RPMI8226 (cell line): ENCODE measurements around the gene FERMT2.

Experiments used
- DNase-seq: peaks from one replicate; pipeline ENCODE4 v3.0.0-alpha.2; 2015

The FERMT2 gene, protein sequence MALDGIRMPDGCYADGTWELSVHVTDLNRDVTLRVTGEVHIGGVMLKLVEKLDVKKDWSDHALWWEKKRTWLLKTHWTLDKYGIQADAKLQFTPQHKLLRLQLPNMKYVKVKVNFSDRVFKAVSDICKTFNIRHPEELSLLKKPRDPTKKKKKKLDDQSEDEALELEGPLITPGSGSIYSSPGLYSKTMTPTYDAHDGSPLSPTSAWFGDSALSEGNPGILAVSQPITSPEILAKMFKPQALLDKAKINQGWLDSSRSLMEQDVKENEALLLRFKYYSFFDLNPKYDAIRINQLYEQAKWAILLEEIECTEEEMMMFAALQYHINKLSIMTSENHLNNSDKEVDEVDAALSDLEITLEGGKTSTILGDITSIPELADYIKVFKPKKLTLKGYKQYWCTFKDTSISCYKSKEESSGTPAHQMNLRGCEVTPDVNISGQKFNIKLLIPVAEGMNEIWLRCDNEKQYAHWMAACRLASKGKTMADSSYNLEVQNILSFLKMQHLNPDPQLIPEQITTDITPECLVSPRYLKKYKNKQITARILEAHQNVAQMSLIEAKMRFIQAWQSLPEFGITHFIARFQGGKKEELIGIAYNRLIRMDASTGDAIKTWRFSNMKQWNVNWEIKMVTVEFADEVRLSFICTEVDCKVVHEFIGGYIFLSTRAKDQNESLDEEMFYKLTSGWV

DNA sequence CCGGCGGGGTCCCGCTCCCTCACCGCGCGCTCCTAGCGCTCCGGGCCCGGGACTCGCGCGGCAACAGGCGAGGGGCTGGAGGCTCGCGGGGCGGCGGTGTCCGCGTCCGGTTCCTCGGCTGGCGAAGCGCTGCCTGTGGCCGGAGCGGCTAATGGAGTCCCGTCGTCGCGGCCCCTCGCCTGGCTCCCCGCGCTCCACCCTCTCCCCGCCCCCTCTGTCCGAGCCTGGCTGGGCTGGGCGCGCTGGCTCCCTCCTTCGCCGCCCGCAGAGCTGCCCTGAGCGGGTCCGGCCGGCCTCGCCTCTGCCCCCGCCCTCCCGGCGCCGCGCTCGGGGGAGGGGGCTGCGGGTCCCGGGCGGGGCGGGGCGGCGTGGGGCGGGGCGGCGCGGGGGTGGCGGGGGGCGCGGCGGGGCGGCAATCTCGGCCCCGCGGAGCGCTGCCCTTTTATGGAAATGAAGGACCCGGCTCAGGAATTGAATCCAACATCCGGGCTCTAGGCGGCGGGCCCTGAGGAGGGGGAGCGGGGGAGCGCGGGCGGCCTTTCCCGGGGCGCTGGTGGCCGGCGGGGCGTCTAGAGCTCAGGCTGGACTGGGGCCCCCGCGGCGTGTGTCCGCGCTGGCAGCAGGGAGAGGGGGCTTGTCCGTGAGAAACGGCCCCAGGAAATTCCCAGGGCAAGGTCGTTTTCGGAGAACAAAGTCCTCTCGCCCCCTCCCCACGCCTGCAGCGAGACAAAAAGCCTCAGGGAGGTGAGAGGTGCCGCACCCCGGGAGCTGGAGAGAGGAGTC lies at the start of gene FERMT2:
Gene FERMT2, minus strand, starts transcription at position 153 of the 783 bp plus-strand sequence. CDS start 482 bp downstream, outside the sequence.
- DNase-seq: no peak

DNA sequence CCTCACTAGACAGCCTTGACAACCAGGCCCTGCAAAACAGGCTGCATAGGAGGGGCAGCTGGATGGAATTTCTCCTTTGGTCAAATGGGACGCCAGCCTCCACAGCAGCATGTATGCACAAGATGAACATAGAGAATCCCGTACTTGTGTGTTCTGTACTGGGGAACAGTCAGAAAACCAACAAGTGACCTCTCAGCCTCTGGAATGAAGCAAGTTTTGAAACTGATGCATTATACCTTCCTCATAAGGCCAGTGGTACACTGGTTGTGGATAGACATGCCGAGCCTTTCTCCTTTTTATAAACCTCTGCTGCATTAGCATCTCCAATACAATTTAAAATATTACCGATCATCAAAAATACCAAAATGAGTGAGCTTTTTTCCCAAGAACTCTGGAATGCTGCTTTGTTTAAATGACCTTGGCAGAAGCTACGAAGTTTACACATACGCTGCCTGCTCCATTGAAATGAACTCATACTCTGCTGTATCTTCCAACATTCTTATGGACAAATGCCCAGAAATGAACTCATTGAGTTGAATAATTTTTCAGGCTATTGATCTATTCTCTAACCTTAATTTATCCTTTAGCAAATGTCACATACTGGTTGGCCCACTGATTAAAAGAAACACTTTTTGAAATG lies 47.6 kb upstream of the FERMT2 start:
- DNase-seq: no peak

DNA sequence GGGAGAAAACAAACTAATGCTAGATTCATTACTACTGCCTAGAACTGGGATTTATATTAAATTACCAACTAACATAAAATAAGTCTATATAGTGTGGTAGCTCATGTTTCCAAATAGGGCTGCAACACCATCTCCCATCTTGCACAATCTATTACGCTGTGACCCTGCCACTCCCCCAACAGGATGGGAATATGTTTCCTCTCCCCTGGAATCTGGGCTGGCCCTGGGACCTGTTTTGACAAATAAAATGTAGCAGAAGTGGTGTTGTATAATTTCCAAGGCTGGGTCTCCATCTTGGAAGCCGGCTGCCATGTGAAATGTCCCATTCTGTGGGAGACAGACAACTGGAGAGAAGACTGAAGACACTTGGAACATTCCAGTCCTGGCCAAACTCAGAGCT lies 45.6 kb upstream of the FERMT2 start:
- no peak for DNase-seq

DNA sequence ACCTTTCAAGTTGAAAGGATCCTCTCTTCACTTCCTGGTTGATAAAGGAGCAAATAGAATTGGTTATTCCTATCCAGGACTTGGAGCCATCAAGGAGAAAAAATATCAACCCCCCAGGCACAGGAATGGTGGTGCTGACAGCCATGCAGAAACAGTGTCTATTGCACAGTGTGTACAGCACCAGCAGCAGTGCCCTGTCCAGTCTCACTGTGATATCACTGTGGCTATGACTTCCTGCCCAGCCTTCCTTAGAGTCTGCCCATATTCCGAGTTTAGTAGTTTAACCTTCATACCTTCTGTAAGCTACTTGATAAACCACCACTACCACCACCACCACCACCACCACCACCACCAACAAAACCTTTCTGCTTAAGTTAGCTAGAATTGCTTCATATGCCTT lies 45.1 kb upstream of the FERMT2 start:
- no peak for DNase-seq

DNA sequence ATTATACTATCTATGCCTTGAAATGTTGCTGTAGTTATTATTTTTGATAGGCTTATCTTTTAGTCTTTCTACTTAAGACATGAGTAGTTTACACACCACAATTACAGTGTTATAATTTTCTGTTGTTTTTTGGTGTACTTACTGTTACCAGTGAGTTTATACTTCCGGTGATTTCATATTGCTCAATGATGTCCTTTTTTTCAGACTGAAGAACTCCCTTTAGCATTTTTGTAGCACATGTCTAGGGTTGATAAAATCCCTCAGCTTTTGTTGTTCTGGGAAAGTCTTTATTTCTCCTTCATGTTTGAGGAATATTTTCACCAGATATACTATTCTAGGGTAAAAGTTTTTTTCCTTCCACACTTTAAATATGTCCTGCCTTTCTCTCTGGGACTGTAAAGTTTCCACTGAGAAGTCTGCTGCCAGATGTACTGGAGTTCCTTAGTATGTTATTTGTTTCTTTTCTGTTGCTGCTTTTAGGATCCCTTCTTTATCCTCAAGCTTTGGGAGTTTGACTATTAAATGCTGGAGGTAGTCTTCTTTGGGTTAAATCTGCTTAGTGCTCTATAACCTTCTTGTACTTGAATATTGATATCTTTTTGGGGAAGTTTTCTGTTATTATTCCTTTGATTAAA lies 41.5 kb upstream of the FERMT2 start:
- no peak for DNase-seq

DNA sequence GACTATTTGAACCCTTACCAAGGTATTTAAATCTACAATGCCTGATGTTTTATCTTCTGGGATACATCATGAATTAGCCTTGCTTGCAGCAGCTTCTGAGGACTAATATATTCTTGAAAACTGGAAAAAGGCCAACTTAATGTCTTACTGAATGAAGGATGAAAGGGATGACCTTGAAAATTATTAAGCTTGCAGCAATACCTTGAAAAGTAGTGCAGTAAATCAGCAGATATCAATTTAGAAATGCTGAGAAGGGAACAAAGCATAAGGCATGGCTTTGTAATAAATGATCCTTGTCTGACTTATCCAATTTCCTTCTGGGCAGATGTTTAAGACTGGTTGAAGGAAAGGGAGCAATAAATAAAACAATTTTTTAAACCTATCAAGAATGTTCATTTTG lies 37.3 kb upstream of the FERMT2 start:
- DNase-seq: no peak

DNA sequence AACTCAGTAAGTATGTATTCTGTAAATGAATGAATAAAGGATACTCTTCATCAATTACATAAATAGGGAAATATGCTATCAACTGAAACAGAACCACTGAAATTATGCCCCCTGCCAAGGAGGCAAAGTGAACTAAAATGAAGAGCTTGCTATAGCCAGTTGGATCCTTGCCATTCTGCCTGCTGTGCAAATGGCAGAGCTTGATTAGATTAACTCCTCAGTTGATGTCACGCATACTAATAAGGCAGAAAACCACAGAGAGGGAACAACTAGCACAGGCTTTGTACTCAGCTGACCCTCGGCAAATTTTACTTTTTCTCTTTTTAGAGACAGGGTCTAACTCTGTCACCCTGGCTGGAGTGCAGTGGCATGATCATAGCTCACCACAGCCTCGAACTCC lies 36.7 kb upstream of the FERMT2 start:
- no peak for DNase-seq

DNA sequence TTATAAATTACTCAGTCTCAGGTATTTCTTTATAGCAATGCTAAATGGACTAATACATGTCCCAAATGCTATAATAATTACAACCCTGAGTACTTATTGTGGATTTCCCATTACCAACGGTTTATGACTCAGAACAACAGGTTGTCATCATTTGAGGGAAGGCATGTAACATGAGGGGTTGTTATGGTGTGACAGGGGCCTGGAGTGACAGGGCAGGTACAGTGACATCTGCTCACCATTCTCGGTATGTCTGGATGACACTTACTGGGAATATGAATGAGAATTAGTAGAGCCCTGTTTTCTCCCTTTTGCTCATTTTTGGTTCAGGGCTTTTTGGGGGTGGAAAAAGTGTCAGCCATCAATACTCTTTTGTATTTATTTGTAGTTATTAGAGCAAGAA lies 36.2 kb upstream of the FERMT2 start:
- DNase-seq: no peak

DNA sequence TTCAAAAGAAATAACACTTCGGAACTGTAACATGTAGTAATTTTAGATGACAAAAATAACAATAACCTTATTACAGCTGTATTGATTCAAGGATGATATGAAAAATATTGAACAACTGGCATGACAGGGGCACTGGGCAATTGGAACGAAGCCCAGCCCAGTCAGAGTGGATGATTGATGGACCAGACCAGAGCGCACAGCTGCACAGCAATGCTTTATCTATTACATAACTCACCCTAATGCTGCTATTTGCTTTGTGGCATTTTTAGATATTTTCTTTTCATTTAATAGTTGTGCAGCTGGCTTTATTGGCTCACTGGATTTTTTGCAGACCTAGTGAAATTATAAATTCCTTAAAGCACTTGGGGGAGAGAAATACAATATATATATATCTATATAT lies 26.9 kb upstream of the FERMT2 start:
- DNase-seq: no peak

DNA sequence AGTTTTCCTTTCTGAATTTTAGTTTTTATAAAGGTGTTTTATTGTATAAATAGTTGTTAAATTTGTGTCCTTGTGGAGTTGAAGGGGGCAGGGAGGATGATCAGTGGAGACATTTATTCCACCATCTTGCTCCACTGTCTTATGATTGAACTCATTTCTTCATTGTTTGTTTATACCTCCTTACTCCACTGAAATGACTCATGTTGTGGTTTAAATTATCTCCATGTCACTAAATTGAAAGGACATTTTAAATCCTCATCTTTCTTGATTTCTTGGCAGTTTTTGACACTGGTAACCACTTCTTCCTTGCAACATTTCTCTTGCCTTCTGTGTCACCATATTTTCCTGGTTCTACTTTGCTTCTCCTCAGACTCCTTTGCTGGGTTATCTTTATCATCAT lies 23.6 kb upstream of the FERMT2 start:
- DNase-seq: no peak

DNA sequence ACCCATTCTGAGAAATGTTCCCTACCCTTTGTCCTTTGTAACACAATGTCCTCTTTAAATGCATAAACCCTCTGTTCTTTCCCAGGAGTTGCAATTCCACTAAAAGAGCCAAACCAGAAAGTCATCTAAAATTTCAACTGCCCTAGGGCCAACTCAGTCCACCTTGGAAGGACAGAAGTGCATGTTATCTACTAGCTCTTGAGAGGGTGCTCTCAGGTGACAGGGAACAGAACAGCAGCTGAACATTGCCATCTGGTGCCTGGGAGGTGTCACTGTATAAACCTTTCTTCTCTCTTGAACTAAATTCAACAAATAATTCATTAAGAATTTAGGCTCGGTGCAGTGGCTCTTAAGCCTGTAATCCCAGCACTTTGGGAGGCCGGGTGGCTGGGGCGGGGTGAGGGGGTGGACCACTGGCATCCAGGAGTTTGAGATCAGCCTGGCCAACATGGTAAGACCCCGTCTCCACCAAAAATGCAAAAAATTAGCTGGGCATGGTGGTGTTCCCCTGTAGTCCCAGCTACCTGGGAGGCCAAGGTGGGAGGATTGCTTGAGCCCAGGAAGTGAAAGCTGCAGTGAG lies 10.3 kb upstream of the FERMT2 start:
- DNase-seq: peak; percentile 27

DNA sequence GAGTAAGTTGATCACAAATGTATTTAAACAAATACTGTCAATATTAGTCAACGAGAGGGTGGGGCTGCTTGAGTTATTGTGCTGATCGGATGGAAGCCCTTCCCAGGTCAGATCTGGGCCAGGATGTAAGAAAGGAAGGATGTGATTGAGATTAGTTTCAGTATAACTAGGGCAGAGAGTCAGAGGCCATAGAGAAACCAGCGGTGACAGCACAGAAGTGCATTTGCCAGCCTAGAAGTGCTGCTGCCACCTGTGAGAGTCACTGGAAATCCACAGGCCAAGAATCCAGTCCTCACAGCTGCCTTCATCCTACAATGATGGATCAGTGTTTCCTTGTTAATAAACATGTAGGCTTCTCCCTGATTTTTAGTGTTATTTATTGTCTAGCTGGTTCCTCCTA lies 9.8 kb upstream of the FERMT2 start:
- no peak for DNase-seq

DNA sequence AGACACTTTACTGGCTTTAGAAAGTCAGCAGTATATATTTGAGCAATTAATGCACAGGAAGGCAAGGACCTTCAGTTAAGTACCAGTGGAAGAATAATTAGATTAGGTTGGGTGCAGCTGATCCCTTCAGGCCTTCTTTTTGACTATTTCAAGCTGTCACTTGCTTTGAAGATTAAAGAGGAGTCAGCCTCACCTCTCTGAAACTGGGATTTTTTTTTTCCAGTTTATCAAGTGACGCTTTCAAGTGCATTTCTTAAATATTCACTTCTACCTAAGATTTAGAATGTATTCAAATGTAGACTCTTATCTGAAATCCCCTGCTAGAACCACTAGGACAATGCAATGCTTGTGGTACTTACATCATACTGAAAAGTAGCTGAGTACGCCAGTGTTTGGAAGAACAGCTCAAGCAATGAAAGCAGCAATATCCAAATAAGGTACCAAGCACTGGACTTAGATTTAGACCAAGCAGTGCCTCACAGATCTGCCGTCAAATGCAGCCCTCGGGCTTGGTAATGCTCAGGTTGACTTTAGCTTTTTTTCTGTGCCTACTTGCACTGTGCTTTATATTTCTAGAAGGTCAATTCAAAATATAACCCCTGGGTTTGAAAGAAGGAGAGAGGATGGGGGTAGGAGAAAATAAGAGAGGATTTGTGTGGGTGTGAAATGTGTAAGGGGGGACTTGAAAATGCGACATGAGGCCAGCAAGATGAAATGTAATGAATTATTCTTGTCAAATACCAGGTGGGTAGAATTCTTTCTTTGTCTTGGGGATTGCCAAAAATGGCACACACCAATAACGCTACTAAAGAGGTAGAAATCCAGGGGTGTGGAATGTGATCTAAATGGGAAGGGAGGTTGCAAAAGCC lies 3.7 kb upstream of the FERMT2 start:
- no peak for DNase-seq

DNA sequence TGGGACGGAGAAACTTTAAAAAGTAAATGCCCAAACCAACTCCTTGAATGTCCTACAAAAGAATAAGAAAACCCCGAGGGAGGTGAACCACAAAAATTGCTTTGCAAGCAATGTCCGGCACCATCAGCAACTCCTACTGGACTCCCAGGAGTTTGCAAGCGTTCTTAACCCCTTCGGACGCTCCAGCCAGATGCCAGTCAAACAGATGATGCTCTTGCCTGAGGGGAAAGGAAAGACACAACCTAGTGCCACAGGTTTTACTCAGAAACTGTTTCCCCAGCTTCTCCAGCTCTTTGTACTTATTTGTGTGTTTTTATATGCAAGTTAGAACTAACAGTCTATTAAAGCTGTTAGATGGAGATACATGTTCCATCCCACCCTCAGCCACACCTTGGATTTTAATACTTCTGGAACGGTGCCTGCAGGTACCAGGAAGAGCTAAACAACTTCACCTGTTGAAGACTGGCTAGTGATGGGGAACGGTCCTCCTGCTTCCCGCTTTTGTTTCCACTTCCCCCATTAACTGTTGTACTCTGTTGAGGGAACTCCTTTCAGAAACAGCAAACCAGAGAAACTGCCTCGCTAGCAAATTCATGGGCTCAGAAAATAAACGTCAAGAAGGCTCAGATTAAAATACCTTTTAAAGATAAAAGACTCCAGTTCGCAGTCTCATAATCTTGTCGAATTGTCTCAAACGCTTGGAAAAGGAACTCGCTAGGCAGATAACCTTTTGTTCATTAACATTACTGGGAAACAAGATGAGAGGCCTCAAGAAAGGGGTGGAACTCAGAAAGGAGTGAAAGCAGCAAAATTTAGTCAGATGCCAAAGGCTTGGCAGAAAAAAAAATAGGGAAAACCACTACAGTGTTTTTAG lies 1.1 kb upstream of the FERMT2 start:
- DNase-seq: peak; percentile 12

DNA sequence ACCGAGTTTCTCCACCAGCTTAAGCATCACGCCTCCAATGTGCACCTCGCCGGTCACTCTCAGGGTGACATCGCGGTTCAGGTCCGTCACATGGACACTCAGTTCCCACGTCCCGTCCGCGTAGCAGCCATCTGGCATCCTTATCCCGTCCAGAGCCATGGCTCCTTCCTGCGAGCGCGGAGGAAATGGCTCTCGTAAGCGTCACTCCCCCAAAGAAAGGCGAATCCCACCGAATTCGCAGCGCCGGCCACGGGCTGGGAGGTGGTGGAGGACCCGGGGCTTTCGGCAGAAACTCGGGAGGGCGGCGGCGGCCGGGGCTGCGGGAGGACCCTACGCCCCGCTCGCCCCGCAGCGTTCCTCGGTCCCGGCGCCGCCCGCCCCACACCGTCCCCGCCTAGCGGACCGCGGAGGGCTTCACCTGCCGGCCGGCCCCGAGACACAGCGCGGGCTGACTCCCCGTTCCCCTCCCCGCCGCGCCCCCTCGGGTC lies 396 bp downstream of the FERMT2 start:
- DNase-seq: no peak

DNA sequence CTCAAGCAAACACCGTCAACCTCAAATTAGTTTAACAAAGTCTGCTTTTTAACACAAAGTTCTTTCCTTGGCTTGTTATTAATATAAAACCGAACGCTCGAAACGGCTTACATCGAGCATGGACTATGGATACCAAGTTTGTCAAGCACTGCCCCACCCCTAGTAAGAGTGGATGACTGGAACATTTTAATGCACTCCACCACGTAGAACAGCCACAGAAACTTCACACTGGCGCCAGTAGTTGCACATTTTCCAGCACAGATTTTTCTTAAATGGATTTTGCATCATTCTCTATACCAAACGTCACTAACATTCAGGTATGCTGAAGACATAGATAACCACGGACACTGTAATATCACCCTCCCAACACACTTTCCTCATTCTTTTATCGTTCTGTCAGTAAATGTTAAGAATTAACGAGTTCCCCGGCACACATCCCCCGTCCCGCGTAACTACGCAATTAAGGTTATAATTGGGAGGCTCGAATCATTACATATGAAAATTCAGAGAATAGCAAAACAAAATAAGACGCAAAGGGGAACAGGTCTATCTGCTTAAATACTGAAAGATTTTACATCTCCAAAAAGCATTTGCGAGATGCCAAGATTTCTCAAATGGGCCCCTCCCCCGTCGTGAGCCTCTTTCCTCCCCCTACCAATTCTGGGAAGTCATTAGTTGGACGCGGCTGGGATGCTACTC lies 990 bp downstream of the FERMT2 start:
- DNase-seq: no peak

DNA sequence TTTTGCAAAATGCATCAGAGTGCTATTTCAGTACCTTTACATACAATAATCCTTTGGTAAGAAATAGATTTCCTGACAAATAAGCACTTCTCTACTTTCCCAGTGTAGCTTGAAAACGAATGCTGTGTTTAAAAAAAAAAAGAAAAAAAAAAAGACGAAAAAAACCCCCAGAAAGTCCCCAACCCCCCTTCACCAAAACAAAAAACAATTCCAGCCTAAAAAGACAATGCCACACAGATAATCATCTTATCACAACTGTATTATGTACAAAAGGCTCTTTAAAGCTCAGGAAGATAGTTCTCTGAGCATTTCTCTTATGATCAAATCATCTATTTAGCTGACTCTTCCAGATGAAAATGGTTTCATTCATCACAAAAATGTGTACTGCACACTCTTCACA lies 1.6 kb downstream of the FERMT2 start:
- DNase-seq: no peak

DNA sequence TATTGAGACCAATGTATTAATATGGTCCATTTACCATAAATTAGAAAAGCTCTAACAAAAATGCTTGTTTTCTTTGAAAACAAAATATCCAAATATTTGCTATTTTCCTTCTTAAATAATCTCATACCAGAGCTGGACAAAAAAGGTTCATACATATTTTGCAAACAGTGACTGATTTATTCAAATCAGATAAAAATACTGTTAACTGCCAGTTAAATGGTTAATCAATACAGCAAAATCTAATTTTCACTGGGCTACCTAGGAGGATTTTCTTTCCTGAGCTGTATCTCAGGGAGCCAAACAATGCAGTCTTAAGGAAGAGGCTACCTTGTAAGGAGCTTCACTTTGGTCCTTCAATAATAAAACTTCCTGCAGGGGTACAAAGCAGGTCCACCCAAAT lies 2.0 kb downstream of the FERMT2 start:
- no peak for DNase-seq

DNA sequence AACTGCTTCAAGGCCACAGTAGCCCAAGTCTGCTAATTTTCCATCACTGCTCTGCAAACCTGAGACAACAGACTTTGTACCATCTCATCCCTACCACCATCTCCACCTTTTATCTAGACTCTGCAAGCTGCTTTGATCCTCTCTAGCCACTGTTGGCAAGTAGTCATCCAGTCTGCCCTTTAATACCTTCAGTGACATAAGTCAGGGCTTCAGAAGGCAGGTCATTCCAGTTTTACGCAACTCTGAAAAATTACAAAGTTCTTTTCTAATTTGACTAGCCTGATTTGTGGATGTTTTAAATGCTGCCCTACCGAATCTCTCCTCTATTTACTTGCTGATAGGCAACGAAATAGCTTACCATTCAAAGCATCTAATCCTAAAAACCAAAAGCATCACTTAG lies 2.8 kb downstream of the FERMT2 start:
- no peak for DNase-seq

DNA sequence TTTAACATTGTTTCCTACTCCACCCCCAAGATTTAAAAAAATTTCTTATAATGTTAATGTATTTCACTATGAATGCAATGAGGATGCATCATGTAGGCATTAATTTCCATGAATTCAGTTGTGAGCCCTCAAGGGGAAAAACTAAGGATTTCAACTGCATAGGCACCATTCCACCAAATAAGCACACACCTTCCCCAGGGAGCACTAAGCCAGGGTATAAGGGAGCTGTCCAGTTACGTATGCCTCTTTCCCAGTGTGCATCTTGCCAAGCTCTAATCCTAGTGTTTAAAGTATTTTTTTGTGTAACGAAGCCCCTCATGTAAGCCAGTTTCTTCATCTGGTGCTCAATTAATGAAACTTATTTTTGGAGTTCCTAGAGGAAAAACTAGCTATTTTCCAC lies 6.6 kb downstream of the FERMT2 start:
- no peak for DNase-seq
